Measurements from ENCODE around the gene SETD9.

DNA sequence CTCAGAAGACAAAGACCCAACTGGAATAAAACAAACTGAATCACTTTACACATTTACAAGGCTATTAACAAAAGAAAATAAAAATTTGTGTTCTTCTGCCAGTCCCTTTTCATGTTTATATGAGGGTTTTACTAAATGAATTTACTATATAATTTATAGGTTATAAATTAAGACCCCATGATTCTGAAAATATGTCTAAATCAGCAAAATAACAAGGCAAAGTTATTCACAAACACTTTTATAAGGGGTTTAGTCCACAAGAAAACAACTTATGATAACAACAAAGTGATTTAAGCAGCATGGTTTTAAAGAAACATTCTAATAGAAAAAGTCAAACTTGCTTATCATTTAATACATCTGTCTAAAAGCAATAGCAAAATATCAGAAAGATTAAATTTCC, 37.7 kb downstream of the SETD9 start:
- TF ChIP-seq, protein P1, sequence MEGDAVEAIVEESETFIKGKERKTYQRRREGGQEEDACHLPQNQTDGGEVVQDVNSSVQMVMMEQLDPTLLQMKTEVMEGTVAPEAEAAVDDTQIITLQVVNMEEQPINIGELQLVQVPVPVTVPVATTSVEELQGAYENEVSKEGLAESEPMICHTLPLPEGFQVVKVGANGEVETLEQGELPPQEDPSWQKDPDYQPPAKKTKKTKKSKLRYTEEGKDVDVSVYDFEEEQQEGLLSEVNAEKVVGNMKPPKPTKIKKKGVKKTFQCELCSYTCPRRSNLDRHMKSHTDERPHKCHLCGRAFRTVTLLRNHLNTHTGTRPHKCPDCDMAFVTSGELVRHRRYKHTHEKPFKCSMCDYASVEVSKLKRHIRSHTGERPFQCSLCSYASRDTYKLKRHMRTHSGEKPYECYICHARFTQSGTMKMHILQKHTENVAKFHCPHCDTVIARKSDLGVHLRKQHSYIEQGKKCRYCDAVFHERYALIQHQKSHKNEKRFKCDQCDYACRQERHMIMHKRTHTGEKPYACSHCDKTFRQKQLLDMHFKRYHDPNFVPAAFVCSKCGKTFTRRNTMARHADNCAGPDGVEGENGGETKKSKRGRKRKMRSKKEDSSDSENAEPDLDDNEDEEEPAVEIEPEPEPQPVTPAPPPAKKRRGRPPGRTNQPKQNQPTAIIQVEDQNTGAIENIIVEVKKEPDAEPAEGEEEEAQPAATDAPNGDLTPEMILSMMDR (conservative IDR thresholded peaks at IDR 0.05; ENCODE audit: low read length) = no peak
- TF ChIP-seq EZH2phosphoT487 (IDR thresholded peaks at IDR 0.05; ENCODE audit: borderline replicate concordance) = no peak

Data from Loucy (cell line).